MM.1S (cell line): Measurements from ENCODE around the gene SPECC1.

ENCODE experiments used
- DNase-seq: peaks from one replicate; pipeline ENCODE4 v3.0.0-alpha.2; 2015
- H2AFZ ChIP-seq: fragments of 300-600 bp; sonication (generic); 2 replicates; pipeline ENCODE4 v1.6.0; 2016; ENCODE audit warnings: antibody characterized with exemption, low read length
- H3F3A ChIP-seq: fragments of 300-600 bp; sonication (generic); 2 replicates; pipeline ENCODE4 v1.6.1; 2016; ENCODE audit warnings: mild to moderate bottlenecking, antibody characterized with exemption, low read length, moderate library complexity, mixed read lengths; ENCODE audit not compliant: insufficient read depth
- H3K27ac ChIP-seq: fragments of 300-600 bp; sonication (generic); 2 replicates; pipeline ENCODE4 v1.5.1; 2016; ENCODE audit warnings: mild to moderate bottlenecking, low read length
- H3K27me3 ChIP-seq: fragments of 300-600 bp; sonication (generic); replicated peaks from 2 replicates; pipeline ENCODE4 v1.6.0; 2016; ENCODE audit warnings: low read length; ENCODE audit not compliant: insufficient read depth
- H3K36me3 ChIP-seq: fragments of 300-600 bp; sonication (generic); replicated peaks from 2 replicates; pipeline ENCODE4 v1.6.1; 2016; ENCODE audit warnings: mild to moderate bottlenecking, low read length, mixed read lengths; ENCODE audit not compliant: insufficient read depth
- H3K4me1 ChIP-seq: fragments of 300-600 bp; sonication (generic); 2 replicates; pipeline ENCODE4 v1.6.1; 2016; ENCODE audit warnings: low read length, mixed read lengths
- H3K4me2 ChIP-seq: fragments of 300-600 bp; sonication (generic); 2 replicates; pipeline ENCODE4 v1.6.0; 2016; ENCODE audit warnings: low read depth, low read length
- H3K4me3 ChIP-seq: fragments of 300-600 bp; sonication (generic); 2 replicates; pipeline ENCODE4 v1.5.1; 2016; ENCODE audit warnings: low read length, mixed read lengths
- H3K79me2 ChIP-seq: fragments of 300-600 bp; sonication (generic); 2 replicates; pipeline ENCODE4 v1.6.1; 2016; ENCODE audit warnings: mixed run types, low read length, mixed read lengths
- H3K9ac ChIP-seq: fragments of 300-600 bp; sonication (generic); 2 replicates; pipeline ENCODE4 v1.6.1; 2016; ENCODE audit warnings: low read length, mixed read lengths
- H3K9me2 ChIP-seq: fragments of 300-600 bp; sonication (generic); replicated peaks from 2 replicates; pipeline ENCODE4 v1.6.1; 2016; ENCODE audit warnings: mild to moderate bottlenecking, low read length, mixed read lengths; ENCODE audit not compliant: insufficient read depth
- H3K9me3 ChIP-seq: fragments of 300-600 bp; sonication (generic); replicated peaks from 2 replicates; pipeline ENCODE4 v1.6.1; 2016; ENCODE audit warnings: mild to moderate bottlenecking, low read length, mixed read lengths; ENCODE audit not compliant: insufficient read depth
- H4K20me1 ChIP-seq: fragments of 300-600 bp; sonication (generic); 2 replicates; pipeline ENCODE4 v1.6.1; 2016; ENCODE audit warnings: mild to moderate bottlenecking, low read length, moderate library complexity, mixed read lengths; ENCODE audit not compliant: insufficient read depth
- CTCF ChIP-seq: fragments of 300-600 bp; sonication (generic); IDR thresholded peaks from 2 replicates; pipeline ENCODE4 v1.5.1; 2016; ENCODE audit warnings: antibody characterized with exemption, low read length, mixed read lengths
- EZH2 ChIP-seq: fragments of 300-600 bp; sonication (generic); optimal IDR thresholded peaks from 2 replicates; pipeline ENCODE3; 2017; ENCODE audit warnings: low read depth, mild to moderate bottlenecking, antibody characterized with exemption, low read length, mixed read lengths
- EZH2phosphoT487 ChIP-seq: fragments of 300-600 bp; sonication (generic); IDR thresholded peaks from 2 replicates; pipeline ENCODE4 v1.6.1; 2018; ENCODE audit warnings: antibody characterized with exemption, low read length

The SPECC1 gene

DNA sequence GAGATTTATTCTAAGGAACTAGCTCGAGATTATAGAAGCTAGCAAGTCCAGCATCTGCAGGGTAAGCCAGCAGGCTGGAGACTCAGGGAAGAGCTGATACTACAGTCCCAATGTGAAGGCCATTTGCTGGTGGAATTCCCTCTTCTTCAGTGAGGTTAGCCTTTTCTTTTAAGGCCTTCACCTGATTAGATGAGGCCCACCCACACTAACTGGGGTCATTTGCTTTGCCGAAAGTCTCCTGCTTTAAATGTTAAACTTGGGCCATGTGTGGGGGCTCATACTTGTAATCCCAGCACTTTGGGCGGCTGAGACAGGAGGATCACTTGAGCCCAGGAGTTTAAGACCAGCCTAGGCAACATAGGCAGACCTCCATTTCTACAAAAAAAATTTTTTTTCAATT lies 289.9 kb downstream of the SPECC1 start:
- H3K9ac ChIP-seq, result no peak overlapping the region

DNA sequence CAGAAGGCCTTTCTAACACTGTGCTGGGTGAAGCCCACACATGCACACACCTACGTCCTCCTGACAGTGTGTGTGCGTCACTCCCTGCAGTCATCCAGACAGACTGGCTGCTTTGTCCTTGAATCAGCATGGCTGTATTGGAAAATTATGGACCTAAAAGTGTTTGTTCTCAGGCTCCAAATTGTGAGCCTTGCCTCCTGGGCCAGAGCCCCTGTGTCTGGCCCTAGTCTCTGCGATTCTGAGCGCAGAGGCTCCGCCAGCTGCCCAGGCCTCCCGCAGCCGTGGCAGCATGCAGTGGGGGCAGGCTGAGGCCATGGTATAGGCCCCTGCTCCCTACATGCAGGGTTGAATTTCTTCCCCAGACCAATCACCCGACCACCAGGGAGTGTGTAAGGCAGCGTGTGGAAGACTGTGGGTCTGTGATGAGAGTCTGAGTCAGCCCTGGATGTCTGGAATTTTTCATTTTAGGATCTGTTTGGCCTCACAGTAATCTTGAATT lies 291.3 kb downstream of the SPECC1 start:
- Histone ChIP-seq H3K27ac (no peak overlapping the region), H3K9ac (no peak overlapping the region), H3K9me2 (no peaks in the 10 kb centered on the region), H3K79me2 (no peaks in the 10 kb centered on the region), H4K20me1 (no peaks in the 10 kb centered on the region), H3K36me3 (peaks cover 2% of the 10 kb centered on the region; the same call in 1 of the 2 replicates), H3F3A (peaks cover 33% of the 10 kb centered on the region), H3K27me3 (no peaks in the 10 kb centered on the region), H2AFZ (no peak overlapping the region), H3K4me2 (no peak overlapping the region), H3K4me3 (no peak overlapping the region), H3K4me1 (peaks cover 38% of the 10 kb centered on the region), H3K9me3 (no peaks in the 10 kb centered on the region)
- TF ChIP-seq EZH2phosphoT487, result no peak
- TF ChIP-seq EZH2, result no peak
- TF ChIP-seq CTCF, result no peak
- no peak for DNase-seq

More for the DNA sequence above, 289.9 kb downstream of the SPECC1 start:
- DNase-seq, result no peak
- Histone ChIP-seq H3K79me2 (no peaks in the 10 kb centered on the region), H3K9me2 (no peaks in the 10 kb centered on the region), H3K27me3 (no peaks in the 10 kb centered on the region), H3K4me3 (no peak overlapping the region), H3K4me2 (no peak overlapping the region), H2AFZ (no peak overlapping the region), H3K36me3 (peaks cover 2% of the 10 kb centered on the region; the same call in 1 of the 2 replicates), H3K9me3 (no peaks in the 10 kb centered on the region), H3F3A (peaks cover 20% of the 10 kb centered on the region), H4K20me1 (no peaks in the 10 kb centered on the region), H3K4me1 (peaks cover 26% of the 10 kb centered on the region), H3K27ac (no peak overlapping the region)
- no peak for TF ChIP-seq EZH2
- no peak for TF ChIP-seq EZH2phosphoT487
- no peak for TF ChIP-seq CTCF

DNA sequence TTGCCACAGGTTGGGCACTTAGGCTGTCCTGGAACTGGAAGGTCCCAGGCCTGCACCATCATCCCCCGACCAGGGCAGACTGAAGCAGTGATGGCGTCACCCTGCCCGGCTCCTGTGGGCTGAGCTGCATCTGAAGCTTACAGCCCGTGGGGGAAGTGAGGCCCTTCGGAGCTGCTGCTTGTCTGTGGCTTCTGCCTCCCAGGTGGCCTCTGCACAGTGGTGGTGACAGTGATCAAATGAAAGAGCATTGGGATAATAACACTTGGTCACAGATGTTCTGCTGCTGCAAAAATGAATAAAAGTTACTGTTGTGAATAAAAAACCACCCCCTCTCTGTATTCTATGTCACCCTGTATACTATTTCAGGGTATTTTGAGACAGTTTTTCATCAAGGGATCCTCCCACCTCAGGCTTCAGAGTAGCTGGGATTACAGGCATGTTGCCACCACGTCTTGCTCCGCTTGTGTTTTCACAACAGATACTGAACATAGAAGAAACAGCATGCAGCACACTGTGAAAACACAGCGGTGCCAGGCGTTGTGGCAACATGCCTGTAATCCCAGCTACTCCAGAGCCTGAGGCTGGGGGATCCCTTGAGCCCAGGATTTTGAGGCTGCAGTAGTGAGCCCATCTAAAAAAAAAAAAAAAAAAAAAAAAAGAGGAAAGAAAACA lies 293.2 kb downstream of the SPECC1 start:
- H3F3A ChIP-seq, result peaks cover 51% of the 10 kb centered on the region
- H3K4me1 ChIP-seq, result peaks cover 57% of the 10 kb centered on the region
- H4K20me1 ChIP-seq, result no peaks in the 10 kb centered on the region
- 0 out of 2 replicates have a peak overlapping the region, but pooled peaks have one; percentile 15 for H2AFZ ChIP-seq
- H3K4me2 ChIP-seq, result peak overlapping the region; percentile 2; the same call in 1 of the 2 replicates
- H3K9me3 ChIP-seq, result no peaks in the 10 kb centered on the region
- peaks cover 2% of the 10 kb centered on the region; the same call in 1 of the 2 replicates for H3K36me3 ChIP-seq
- no peaks in the 10 kb centered on the region for H3K9me2 ChIP-seq
- peak overlapping the region; percentile 99 for H3K27ac ChIP-seq
- no peak overlapping the region for H3K4me3 ChIP-seq
- H3K9ac ChIP-seq, result peak overlapping the region; percentile 58
- peak; percentile 76 for DNase-seq
- TF ChIP-seq CTCF, result no peak
- TF ChIP-seq EZH2, result no peak
- no peak for TF ChIP-seq EZH2phosphoT487
- no peaks in the 10 kb centered on the region for H3K79me2 ChIP-seq
- H3K27me3 ChIP-seq, result no peaks in the 10 kb centered on the region
